ENCODE results near the gene ADD1.
"Not testable (repeated sequence)": the region's sequence is repeated elsewhere in the genome, so short reads cannot be mapped to it uniquely, and the experiment has no call there.

GRCh38 chr4:2922453-2923101, 78.9 kb downstream of the ADD1 start:
- TF ChIP-seq CTCF, POLR2A (IDR thresholded peaks at IDR 0.05): not testable (repeated sequence)
